Measurements from ENCODE around the gene GALNT6. TPM values are rescaled to one million over a fixed set of nuclear protein-coding genes. Genes with fewer than 3 reads are reported as not detected.
A peak's percentile ranks its signal among the peaks of the same experiment; 100 is the strongest.

The GALNT6 gene
- total and polyA plus RNA-seq, 9 of the 15 experiments (the other 6 are each of a cell fraction or from before 2014, with no cell fraction given): 1.5 to 8.6 (median 5.1) TPM

DNA sequence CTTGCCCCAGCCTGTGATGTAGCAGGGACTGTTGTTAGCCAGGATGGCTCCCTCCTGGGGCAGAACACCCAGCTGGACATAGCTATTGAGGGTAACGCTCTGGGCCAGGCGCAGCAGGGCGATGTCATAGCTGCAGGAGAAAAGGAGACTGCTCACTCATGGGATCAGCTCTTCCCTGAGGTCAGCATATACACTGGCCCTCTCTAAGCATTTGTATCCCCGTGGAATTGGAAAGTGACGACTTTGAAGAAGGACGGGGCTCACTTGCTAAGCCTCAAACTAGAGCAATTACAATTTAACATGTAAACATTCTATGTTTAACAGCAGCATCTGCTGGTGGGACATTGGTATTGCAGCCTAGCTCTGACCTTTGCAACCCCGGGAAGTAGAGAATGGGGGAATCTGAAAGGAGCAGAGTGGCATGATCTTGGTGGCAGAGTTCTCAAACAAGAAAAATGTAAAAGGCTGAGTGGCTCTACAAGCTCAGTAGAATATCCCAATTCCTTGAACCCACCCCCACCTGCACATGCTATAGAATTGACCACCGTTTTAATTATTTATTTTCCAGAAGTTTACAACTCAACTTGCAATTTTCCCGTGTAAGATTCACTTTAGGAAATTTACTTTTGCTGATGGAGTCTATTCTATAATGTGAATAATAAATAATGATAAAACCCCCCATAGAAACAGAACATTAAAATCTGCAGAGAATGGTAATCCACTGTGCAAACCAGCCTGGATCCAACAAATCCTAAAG lies 49.8 kb downstream of the GALNT6 start (continued):
- TF ChIP-seq ZBTB17 (CRISPR knock-in tag; IDR thresholded peaks at IDR 0.05): 0 out of 2 replicates have a peak, but pooled peaks have one; percentile 45
- no peak for TF ChIP-seq ZNF699 (CRISPR knock-in tag; IDR thresholded peaks at IDR 0.05; ENCODE audit: insufficient replicate concordance)
- peak; percentile 44; the same call in 1 of the 2 replicates for TF ChIP-seq NR2C1 (IDR thresholded peaks at IDR 0.05)
- no peak for TF ChIP-seq NR2C1 (tag; IDR thresholded peaks at IDR 0.05)
- TF ChIP-seq ZNF146 (CRISPR knock-in tag; IDR thresholded peaks at IDR 0.05; ENCODE audit: unreplicated experiment): no peak
- no peak for TF ChIP-seq CBX1 (IDR thresholded peaks at IDR 0.05; ENCODE audit: low read depth)
- TF ChIP-seq LEF1 (IDR thresholded peaks at IDR 0.05): no peak
- no peak for TF ChIP-seq ETV5 (CRISPR knock-in tag; IDR thresholded peaks at IDR 0.05; ENCODE audit: low read depth)
- no peak for TF ChIP-seq HNRNPK (IDR thresholded peaks at IDR 0.05; ENCODE audit: low read depth, low read length, poor library complexity, severe bottlenecking)
- TF ChIP-seq MCM3 (IDR thresholded peaks at IDR 0.05): no peak
- TF ChIP-seq FIP1L1 (IDR thresholded peaks at IDR 0.05; ENCODE audit: low read depth, low read length, poor library complexity, severe bottlenecking): no peak
- TF ChIP-seq, protein P1, sequence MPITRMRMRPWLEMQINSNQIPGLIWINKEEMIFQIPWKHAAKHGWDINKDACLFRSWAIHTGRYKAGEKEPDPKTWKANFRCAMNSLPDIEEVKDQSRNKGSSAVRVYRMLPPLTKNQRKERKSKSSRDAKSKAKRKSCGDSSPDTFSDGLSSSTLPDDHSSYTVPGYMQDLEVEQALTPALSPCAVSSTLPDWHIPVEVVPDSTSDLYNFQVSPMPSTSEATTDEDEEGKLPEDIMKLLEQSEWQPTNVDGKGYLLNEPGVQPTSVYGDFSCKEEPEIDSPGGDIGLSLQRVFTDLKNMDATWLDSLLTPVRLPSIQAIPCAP (CRISPR knock-in tag; IDR thresholded peaks at IDR 0.05; ENCODE audit: borderline replicate concordance): no peak
- TF ChIP-seq ADNP (tag; IDR thresholded peaks at IDR 0.05): no peak
- 0 out of 4 replicates have a peak, but pooled peaks of 1 of the 2 experiments have one; percentile 25 for TF ChIP-seq FOXA3 (CRISPR knock-in tag; conservative IDR thresholded peaks at IDR 0.05 in 1 of 2, IDR thresholded peaks at IDR 0.05 in 1 of 2)
- TF ChIP-seq, protein P2, sequence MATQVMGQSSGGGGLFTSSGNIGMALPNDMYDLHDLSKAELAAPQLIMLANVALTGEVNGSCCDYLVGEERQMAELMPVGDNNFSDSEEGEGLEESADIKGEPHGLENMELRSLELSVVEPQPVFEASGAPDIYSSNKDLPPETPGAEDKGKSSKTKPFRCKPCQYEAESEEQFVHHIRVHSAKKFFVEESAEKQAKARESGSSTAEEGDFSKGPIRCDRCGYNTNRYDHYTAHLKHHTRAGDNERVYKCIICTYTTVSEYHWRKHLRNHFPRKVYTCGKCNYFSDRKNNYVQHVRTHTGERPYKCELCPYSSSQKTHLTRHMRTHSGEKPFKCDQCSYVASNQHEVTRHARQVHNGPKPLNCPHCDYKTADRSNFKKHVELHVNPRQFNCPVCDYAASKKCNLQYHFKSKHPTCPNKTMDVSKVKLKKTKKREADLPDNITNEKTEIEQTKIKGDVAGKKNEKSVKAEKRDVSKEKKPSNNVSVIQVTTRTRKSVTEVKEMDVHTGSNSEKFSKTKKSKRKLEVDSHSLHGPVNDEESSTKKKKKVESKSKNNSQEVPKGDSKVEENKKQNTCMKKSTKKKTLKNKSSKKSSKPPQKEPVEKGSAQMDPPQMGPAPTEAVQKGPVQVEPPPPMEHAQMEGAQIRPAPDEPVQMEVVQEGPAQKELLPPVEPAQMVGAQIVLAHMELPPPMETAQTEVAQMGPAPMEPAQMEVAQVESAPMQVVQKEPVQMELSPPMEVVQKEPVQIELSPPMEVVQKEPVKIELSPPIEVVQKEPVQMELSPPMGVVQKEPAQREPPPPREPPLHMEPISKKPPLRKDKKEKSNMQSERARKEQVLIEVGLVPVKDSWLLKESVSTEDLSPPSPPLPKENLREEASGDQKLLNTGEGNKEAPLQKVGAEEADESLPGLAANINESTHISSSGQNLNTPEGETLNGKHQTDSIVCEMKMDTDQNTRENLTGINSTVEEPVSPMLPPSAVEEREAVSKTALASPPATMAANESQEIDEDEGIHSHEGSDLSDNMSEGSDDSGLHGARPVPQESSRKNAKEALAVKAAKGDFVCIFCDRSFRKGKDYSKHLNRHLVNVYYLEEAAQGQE (IDR thresholded peaks at IDR 0.05; ENCODE audit: borderline replicate concordance): peak; percentile 94
- TF ChIP-seq, protein P2 (CRISPR knock-in tag; IDR thresholded peaks at IDR 0.05; ENCODE audit: low read depth): no peak
- 0 out of 2 replicates have a peak, but pooled peaks have one; percentile 39 for TF ChIP-seq MTA3 (IDR thresholded peaks at IDR 0.05; ENCODE audit: borderline replicate concordance)
- no peak for TF ChIP-seq SMARCB1 (IDR thresholded peaks at IDR 0.05; ENCODE audit: insufficient read length, low read depth)
- TF ChIP-seq PRPF4 (IDR thresholded peaks at IDR 0.05; ENCODE audit: insufficient read depth, low read depth, low read length, poor library complexity, severe bottlenecking): no peak
- no peak for TF ChIP-seq ZNF324 (CRISPR knock-in tag; IDR thresholded peaks at IDR 0.05)
- TF ChIP-seq TAF15 (IDR thresholded peaks at IDR 0.05; ENCODE audit: low read depth, low read length): no peak
